ENCODE measurements around the gene TLCD1. TPM values are rescaled to one million over a fixed set of nuclear protein-coding genes. Genes with fewer than 3 reads are reported as not detected.

TLCD1 gene
- total and polyA plus RNA-seq, 7 experiments from 2014 or later, result 0.69 to 3.0 (median 0.79) TPM; not detected in 4

DNA sequence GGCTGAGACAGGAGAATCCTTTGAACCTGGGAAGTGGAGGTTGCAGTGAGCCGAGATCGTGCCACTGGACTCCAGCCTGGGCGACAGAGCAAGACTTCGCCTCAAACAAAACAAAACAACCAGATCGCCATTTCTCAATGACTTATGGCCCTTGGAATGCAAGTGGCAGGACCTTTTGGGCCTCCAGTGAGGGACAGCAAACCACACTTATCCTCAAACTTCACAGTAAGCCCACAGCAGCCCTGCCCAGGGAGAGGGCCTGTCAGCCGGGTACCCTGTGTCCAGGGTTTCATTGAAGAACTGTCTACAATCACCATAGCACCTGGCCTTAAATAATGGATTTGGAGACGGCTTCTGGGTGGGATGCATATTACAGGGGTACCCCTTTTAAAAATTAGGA lies 29.5 kb upstream of the TLCD1 start:
- Histone ChIP-seq H3K4me1 (ENCODE audit: control insufficient read depth in 2 of 2, insufficient read depth in 2 of 2, low read length in 2 of 2) (no peaks in the 10 kb centered on the region), H3K27me3 (ENCODE audit: control insufficient read depth in 2 of 2, insufficient read depth in 2 of 2, low read length in 2 of 2) (no peaks in the 10 kb centered on the region), H3K4me3 (ENCODE audit: low read length) (no peak overlapping the region), H3K27ac (ENCODE audit: low read depth, low read length) (no peak overlapping the region), H3K36me3 (ENCODE audit: control insufficient read depth in 2 of 3, insufficient read depth in 3 of 3, low read length in 3 of 3) (peaks cover 0 to 34% (median 17%) of the 10 kb centered on the region in 3 experiments), H3K9me3 (ENCODE audit: control insufficient read depth in 2 of 3, low read length in 3 of 3) (no peaks in the 10 kb centered on the region)
- H3K27ac Mint-ChIP-seq, result peak overlapping the region in 3 of 9 donors; percentile 32 to 79 (median 59)
- peaks cover 0 to 27% (median 9%) of the 10 kb centered on the region in 5 donors for H3K36me3 Mint-ChIP-seq
- H3K4me1 Mint-ChIP-seq, result peaks cover 0 to 13% (median 4%) of the 10 kb centered on the region in 7 donors
- ChIA-PET POLR2A (no interaction called here), CTCF (interaction anchor here (14.7 kb wide), 1 partner anchor 31 kb away, joined by 331 read pairs; the partner anchor contains the start of genes NEK8, RPL23A and TLCD1)
- H3K9me3 Mint-ChIP-seq, result no peaks in the 10 kb centered on the region
- ATAC-seq (no peak), DNase-seq (no peak)
- no peak overlapping the region for H3K4me3 Mint-ChIP-seq
- H3K27me3 Mint-ChIP-seq, result no peaks in the 10 kb centered on the region
- intact Hi-C loops (cut with micrococcal nuclease), result no loop called here

GRCh38 chr17:28751600-28752366 lies 25.8 kb upstream of the TLCD1 start:
- Histone ChIP-seq H3K4me1 (ENCODE audit: control insufficient read depth in 2 of 2, insufficient read depth in 2 of 2, low read length in 2 of 2) (peaks cover 0 to 4% of the 10 kb centered on the region in 2 donors), H3K9me3 (ENCODE audit: control insufficient read depth in 2 of 3, low read length in 3 of 3) (no peaks in the 10 kb centered on the region), H3K4me3 (ENCODE audit: low read length) (no peak overlapping the region), H3K36me3 (ENCODE audit: control insufficient read depth in 2 of 3, insufficient read depth in 3 of 3, low read length in 3 of 3) (peaks cover 0 to 25% (median 0%) of the 10 kb centered on the region in 3 experiments), H3K27ac (ENCODE audit: low read depth, low read length) (no peak overlapping the region), H3K27me3 (ENCODE audit: control insufficient read depth in 2 of 2, insufficient read depth in 2 of 2, low read length in 2 of 2) (no peaks in the 10 kb centered on the region)
- Mint-ChIP-seq H3K9me3 (no peaks in the 10 kb centered on the region), H3K27ac (no peak overlapping the region), H3K4me1 (peaks cover 0 to 16% (median 9%) of the 10 kb centered on the region in 7 donors), H3K36me3 (peaks cover 0 to 10% (median 0%) of the 10 kb centered on the region in 5 donors), H3K27me3 (no peaks in the 10 kb centered on the region), H3K4me3 (no peak overlapping the region)
- ChIA-PET CTCF (interaction anchor here (0.6 to 14.7 kb wide), 5 partner anchors 9 to 240 kb away, joined by 3 to 331 read pairs (median 4); partner anchors contain the start of genes NEK8, RPL23A and TLCD1), POLR2A (interaction anchor here (0.5 to 16.9 kb wide), 5 partner anchors 23 to 379 kb away, joined by 3 to 269 read pairs (median 3); partner anchors contain the start of genes NEK8, RPL23A and TLCD1)
- no peak for ATAC-seq
- intact Hi-C loops (cut with micrococcal nuclease), result loop anchor here in 1 of 2 donors (5.0 kb wide), 1 partner anchor 34 kb away; the partner anchor contains the start of genes RAB34 and RPL23A
- no peak for DNase-seq

DNA sequence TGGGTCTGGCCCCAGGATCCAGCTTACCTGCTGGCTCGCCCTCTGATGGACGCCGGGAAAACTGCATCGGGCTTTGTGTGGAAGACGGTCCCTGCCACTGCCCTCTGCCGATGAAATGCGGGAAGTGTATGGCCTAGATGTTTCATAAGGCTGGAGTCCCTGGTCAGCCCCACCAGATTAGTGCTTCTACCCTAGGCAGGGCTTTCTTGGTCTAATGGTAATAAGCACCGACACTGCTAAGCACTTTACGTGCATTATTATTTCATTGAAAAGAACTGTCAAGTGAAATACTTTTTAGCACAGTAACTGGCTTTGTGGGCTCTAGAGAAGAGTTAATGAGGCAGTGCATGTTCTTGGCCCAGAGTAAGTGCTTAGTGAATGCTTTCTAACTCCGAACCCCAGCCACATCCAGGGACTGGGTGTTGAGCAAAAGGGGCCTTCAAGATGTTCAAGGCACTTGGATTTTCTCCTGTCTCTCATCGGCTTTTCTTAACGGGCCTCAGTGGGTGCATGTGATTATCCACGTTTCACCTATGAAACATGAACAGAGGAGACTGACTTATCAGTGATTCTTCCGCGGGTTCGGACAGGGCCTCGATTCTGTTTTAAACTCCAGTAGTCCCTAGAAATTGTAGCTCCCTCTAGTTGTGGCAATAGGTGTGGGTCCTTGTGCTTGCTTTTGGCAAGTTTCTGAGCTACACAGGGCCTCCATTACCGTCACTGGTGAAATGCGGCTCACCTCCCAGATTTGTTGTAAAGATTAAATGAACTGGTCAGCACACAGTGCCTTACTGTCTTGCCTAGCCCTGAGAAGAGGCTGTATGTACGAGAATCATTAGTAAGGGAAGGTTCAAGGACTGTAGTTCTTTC lies 24.4 kb upstream of the TLCD1 start:
- Mint-ChIP-seq H3K27ac (peak overlapping the region in 4 of 9 donors; percentile 11 to 52 (median 38)), H3K36me3 (peaks cover 0 to 4% (median 0%) of the 10 kb centered on the region in 5 donors), H3K27me3 (no peaks in the 10 kb centered on the region), H3K4me1 (peaks cover 0 to 29% (median 15%) of the 10 kb centered on the region in 7 donors), H3K9me3 (no peaks in the 10 kb centered on the region), H3K4me3 (peak overlapping the region in 1 of 10 donors; percentile 51)
- H3K36me3 ChIP-seq (ENCODE audit: control insufficient read depth in 2 of 3, insufficient read depth in 3 of 3, low read length in 3 of 3), result peaks cover 0 to 24% (median 0%) of the 10 kb centered on the region in 3 experiments
- peak; percentile 73 to 87 (median 82) for DNase-seq
- intact Hi-C loops (cut with micrococcal nuclease), result loop anchor here (1.0 to 5.0 kb wide), 3 partner anchors 23 to 103 kb away; partner anchors contain the start of genes RAB34 (in 1 of the 2) and RPL23A (in 1 of the 2)
- ATAC-seq, result peak; percentile 96
- peaks cover 6 to 14% of the 10 kb centered on the region in 2 donors for H3K4me1 ChIP-seq (ENCODE audit: control insufficient read depth in 2 of 2, insufficient read depth in 2 of 2, low read length in 2 of 2)
- ChIA-PET CTCF (interaction anchor here (0.6 to 14.7 kb wide), 8 partner anchors 14 to 242 kb away, joined by 3 to 331 read pairs (median 5); partner anchors contain the start of genes FLOT2, NEK8, RPL23A and TLCD1), POLR2A (interaction anchor here (0.6 to 16.9 kb wide), 8 partner anchors 10 to 202 kb away, joined by 3 to 269 read pairs (median 4); partner anchors contain the start of genes NEK8, PHF12, RPL23A and TLCD1)
- no peaks in the 10 kb centered on the region for H3K9me3 ChIP-seq (ENCODE audit: control insufficient read depth in 2 of 3, low read length in 3 of 3)
- no peak overlapping the region for H3K4me3 ChIP-seq (ENCODE audit: low read length)
- H3K27me3 ChIP-seq (ENCODE audit: control insufficient read depth in 2 of 2, insufficient read depth in 2 of 2, low read length in 2 of 2), result no peaks in the 10 kb centered on the region
- H3K27ac ChIP-seq (ENCODE audit: low read depth, low read length), result peak overlapping the region; percentile 2

GRCh38 chr17:28749516-28750177 lies 23.6 kb upstream of the TLCD1 start:
- Mint-ChIP-seq H3K36me3 (peaks cover 0 to 6% (median 0%) of the 10 kb centered on the region in 5 donors), H3K4me3 (no peak overlapping the region), H3K27me3 (no peaks in the 10 kb centered on the region), H3K9me3 (no peaks in the 10 kb centered on the region), H3K4me1 (peaks cover 0 to 34% (median 18%) of the 10 kb centered on the region in 7 donors), H3K27ac (peak overlapping the region in 4 of 9 donors; percentile 11 to 52 (median 32))
- no peaks in the 10 kb centered on the region for H3K27me3 ChIP-seq (ENCODE audit: control insufficient read depth in 2 of 2, insufficient read depth in 2 of 2, low read length in 2 of 2)
- H3K4me3 ChIP-seq (ENCODE audit: low read length), result no peak overlapping the region
- ChIA-PET POLR2A (interaction anchor here (0.6 to 16.9 kb wide), 8 partner anchors 9 to 202 kb away, joined by 3 to 269 read pairs (median 4); partner anchors contain the start of genes NEK8, PHF12, RPL23A and TLCD1), CTCF (interaction anchor here (0.6 to 14.7 kb wide), 7 partner anchors 14 to 202 kb away, joined by 3 to 331 read pairs (median 5); partner anchors contain the start of genes FLOT2, NEK8, RPL23A and TLCD1)
- intact Hi-C loops (cut with micrococcal nuclease), result loop anchor here (1.0 to 5.0 kb wide), 3 partner anchors 22 to 102 kb away; partner anchors contain the start of genes RAB34 (in 1 of the 2) and RPL23A (in 1 of the 2)
- ATAC-seq (peak; percentile 2), DNase-seq (no peak)
- no peak overlapping the region for H3K27ac ChIP-seq (ENCODE audit: low read depth, low read length)
- no peaks in the 10 kb centered on the region for H3K9me3 ChIP-seq (ENCODE audit: control insufficient read depth in 2 of 3, low read length in 3 of 3)
- H3K4me1 ChIP-seq (ENCODE audit: control insufficient read depth in 2 of 2, insufficient read depth in 2 of 2, low read length in 2 of 2), result peaks cover 6 to 22% of the 10 kb centered on the region in 2 donors
- H3K36me3 ChIP-seq (ENCODE audit: control insufficient read depth in 2 of 3, insufficient read depth in 3 of 3, low read length in 3 of 3), result peaks cover 0 to 24% (median 0%) of the 10 kb centered on the region in 3 experiments

DNA sequence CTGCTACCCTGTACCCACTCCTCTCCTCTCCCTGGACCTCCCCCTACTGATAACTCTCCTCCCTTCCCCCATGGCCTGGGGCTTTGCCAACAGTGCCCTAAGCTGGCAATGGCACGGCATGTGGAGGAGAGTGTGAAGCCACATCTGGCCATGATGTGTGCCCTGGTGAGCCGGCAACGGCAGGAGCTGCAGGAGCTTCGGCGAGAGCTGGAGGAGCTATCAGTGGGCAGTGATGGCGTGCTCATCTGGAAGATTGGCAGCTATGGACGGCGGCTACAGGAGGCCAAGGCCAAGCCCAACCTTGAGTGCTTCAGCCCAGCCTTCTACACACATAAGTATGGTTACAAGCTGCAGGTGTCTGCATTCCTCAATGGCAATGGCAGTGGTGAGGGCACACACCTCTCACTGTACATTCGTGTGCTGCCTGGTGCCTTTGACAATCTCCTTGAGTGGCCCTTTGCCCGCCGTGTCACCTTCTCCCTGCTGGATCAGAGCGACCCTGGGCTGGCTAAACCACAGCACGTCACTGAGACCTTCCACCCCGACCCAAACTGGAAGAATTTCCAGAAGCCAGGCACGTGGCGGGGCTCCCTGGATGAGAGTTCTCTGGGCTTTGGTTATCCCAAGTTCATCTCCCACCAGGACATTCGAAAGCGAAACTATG lies 23.0 kb upstream of the TLCD1 start:
- H3K27ac Mint-ChIP-seq, result peak overlapping the region in 5 of 9 donors; percentile 2 to 80 (median 24)
- DNase-seq (no peak), ATAC-seq (no peak)
- no peak overlapping the region for H3K4me3 ChIP-seq (ENCODE audit: low read length)
- H3K9me3 Mint-ChIP-seq, result no peaks in the 10 kb centered on the region
- peaks cover 0 to 24% (median 0%) of the 10 kb centered on the region in 3 experiments for H3K36me3 ChIP-seq (ENCODE audit: control insufficient read depth in 2 of 3, insufficient read depth in 3 of 3, low read length in 3 of 3)
- no peaks in the 10 kb centered on the region for H3K27me3 ChIP-seq (ENCODE audit: control insufficient read depth in 2 of 2, insufficient read depth in 2 of 2, low read length in 2 of 2)
- peaks cover 0 to 37% (median 21%) of the 10 kb centered on the region in 7 donors for H3K4me1 Mint-ChIP-seq
- POLR2A ChIA-PET, result interaction anchor here (0.6 to 16.9 kb wide), 4 partner anchors 21 to 122 kb away, joined by 4 to 269 read pairs (median 6); partner anchors contain the start of genes NEK8, RPL23A and TLCD1
- peaks cover 0 to 6% (median 0%) of the 10 kb centered on the region in 5 donors for H3K36me3 Mint-ChIP-seq
- intact Hi-C loops (cut with micrococcal nuclease), result no loop called here
- no peak overlapping the region for H3K27ac ChIP-seq (ENCODE audit: low read depth, low read length)
- H3K4me3 Mint-ChIP-seq, result no peak overlapping the region
- H3K4me1 ChIP-seq (ENCODE audit: control insufficient read depth in 2 of 2, insufficient read depth in 2 of 2, low read length in 2 of 2), result peaks cover 6 to 24% of the 10 kb centered on the region in 2 donors
- CTCF ChIA-PET, result interaction anchor here (0.6 to 14.7 kb wide), 6 partner anchors 14 to 199 kb away, joined by 3 to 331 read pairs (median 8); partner anchors contain the start of genes NEK8, RPL23A and TLCD1
- H3K9me3 ChIP-seq (ENCODE audit: control insufficient read depth in 2 of 3, low read length in 3 of 3), result no peaks in the 10 kb centered on the region
- no peaks in the 10 kb centered on the region for H3K27me3 Mint-ChIP-seq
